ENCODE data around the gene LILRB5.
"Not testable (repeated sequence)": the region's sequence is repeated elsewhere in the genome, so short reads cannot be mapped to it uniquely, and the experiment has no call there.

DNA sequence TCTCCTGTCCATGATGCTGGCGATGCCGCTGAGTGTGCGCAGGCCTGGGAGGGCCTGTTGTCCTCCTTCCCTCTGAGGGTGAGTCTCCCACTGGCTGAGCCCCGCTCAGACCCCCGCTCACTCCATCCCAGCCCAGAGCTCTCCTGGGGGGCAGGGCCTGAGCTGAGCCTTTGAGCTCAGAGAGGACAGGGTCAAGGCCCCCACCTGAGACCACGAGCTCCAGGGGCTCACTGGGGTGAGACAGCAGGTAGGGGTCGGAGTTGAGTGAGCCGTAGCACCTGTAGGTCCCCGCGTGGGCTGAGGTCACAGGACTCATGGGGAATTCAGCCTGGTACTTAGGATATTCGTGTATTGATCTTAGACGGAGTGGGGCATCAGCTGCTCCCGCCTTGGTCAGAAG is 21.0 kb upstream of the LILRB5 start:
- TF ChIP-seq, protein P1, sequence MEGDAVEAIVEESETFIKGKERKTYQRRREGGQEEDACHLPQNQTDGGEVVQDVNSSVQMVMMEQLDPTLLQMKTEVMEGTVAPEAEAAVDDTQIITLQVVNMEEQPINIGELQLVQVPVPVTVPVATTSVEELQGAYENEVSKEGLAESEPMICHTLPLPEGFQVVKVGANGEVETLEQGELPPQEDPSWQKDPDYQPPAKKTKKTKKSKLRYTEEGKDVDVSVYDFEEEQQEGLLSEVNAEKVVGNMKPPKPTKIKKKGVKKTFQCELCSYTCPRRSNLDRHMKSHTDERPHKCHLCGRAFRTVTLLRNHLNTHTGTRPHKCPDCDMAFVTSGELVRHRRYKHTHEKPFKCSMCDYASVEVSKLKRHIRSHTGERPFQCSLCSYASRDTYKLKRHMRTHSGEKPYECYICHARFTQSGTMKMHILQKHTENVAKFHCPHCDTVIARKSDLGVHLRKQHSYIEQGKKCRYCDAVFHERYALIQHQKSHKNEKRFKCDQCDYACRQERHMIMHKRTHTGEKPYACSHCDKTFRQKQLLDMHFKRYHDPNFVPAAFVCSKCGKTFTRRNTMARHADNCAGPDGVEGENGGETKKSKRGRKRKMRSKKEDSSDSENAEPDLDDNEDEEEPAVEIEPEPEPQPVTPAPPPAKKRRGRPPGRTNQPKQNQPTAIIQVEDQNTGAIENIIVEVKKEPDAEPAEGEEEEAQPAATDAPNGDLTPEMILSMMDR (IDR thresholded peaks at IDR 0.05): not testable (repeated sequence)
- not testable (repeated sequence) for TF ChIP-seq POLR2A, POLR2AphosphoS5 (IDR thresholded peaks at IDR 0.05)
